Measurements from ENCODE around the gene AKAP9.

Gene AKAP9

DNA sequence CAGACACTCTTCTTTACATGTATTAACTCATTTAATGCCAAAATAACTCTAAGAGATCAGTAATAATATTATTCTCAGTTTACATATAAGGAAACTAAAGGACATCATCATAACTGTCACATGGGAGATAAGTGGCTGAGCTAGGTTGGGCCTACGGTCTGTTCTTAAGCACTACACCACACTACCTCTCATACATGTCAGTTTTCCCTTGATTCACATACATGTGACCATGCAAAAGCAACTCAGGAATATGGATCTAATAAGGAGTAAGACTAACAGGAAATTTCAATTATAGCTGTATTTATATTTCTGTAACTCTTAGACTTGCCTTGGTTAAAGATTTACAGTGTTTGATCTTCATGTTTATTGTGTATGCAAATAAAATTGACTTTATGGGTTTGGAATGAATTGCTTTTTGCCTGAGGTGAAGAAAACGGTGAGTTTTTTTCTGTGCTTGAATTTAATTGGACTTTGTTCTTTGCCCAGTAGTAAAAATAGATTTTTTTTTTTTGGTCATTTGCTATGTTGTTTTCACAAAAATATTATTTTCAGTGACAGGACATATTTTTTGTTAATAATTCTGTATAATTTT lies 123.9 kb downstream of the AKAP9 start:
- Histone ChIP-seq H3K27me3 (ENCODE audit: low read length) (no peaks in the 10 kb centered on the region), H3K9me2 (replicated peaks; ENCODE audit: insufficient read depth, low read length) (no peaks in the 10 kb centered on the region), H3K4me2 (ENCODE audit: low read depth, low read length, poor library complexity, severe bottlenecking) (no peak overlapping the region), H3K79me2 (ENCODE audit: insufficient read depth, low read length) (no peaks in the 10 kb centered on the region), H3K9me3 (ENCODE audit: insufficient read depth, low read length) (no peaks in the 10 kb centered on the region), H3K36me3 (ENCODE audit: low read length) (peaks cover 3% of the 10 kb centered on the region; the same call in 1 of the 2 replicates), H3F3A (ENCODE audit: insufficient read depth) (0 out of 2 replicates have a peak, but pooled peaks cover 5% of the 10 kb centered on the region), H3K4me3 (ENCODE audit: insufficient read depth, low read length, poor library complexity, severe bottlenecking) (no peak overlapping the region), H3K9ac (ENCODE audit: low read length) (no peak overlapping the region), H4K20me1 (ENCODE audit: low read depth, low read length) (no peaks in the 10 kb centered on the region; the same call in 1 of the 2 replicates), H2AFZ (ENCODE audit: low read depth, low read length, severe bottlenecking) (no peak overlapping the region), H3K27ac (ENCODE audit: low read depth, low read length) (no peak overlapping the region)
- TF ChIP-seq, protein P1, sequence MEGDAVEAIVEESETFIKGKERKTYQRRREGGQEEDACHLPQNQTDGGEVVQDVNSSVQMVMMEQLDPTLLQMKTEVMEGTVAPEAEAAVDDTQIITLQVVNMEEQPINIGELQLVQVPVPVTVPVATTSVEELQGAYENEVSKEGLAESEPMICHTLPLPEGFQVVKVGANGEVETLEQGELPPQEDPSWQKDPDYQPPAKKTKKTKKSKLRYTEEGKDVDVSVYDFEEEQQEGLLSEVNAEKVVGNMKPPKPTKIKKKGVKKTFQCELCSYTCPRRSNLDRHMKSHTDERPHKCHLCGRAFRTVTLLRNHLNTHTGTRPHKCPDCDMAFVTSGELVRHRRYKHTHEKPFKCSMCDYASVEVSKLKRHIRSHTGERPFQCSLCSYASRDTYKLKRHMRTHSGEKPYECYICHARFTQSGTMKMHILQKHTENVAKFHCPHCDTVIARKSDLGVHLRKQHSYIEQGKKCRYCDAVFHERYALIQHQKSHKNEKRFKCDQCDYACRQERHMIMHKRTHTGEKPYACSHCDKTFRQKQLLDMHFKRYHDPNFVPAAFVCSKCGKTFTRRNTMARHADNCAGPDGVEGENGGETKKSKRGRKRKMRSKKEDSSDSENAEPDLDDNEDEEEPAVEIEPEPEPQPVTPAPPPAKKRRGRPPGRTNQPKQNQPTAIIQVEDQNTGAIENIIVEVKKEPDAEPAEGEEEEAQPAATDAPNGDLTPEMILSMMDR (IDR thresholded peaks at IDR 0.05; ENCODE audit: insufficient read depth, low read length, poor library complexity, severe bottlenecking), result no peak
- no peak for TF ChIP-seq EZH2phosphoT487 (conservative IDR thresholded peaks at IDR 0.05; ENCODE audit: low read length)

DNA sequence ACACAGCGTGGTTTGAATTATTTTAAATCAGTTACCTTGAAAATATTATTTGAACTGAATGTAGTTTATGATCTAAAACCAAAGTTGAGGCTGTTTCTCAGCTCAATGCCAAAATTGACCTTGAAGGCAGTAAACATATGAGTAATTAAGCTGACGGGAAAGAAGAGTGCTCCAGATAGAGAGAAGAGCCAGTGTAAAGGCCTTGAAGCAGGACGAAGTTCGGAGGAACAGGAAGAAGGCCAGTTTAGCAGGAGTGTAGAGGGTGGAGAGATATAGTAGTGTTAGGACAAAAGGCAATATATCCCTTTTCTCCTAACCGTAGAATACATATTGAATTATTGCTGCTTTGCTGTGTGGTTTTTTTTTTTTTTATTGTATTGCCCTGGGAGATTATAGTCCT lies 130.4 kb downstream of the AKAP9 start:
- Histone ChIP-seq H3K27ac (ENCODE audit: low read depth, low read length) (no peak overlapping the region), H2AFZ (ENCODE audit: low read depth, low read length, severe bottlenecking) (no peak overlapping the region), H3K4me2 (ENCODE audit: low read depth, low read length, poor library complexity, severe bottlenecking) (no peak overlapping the region), H3K9me2 (replicated peaks; ENCODE audit: insufficient read depth, low read length) (no peaks in the 10 kb centered on the region), H3K36me3 (ENCODE audit: low read length) (peaks cover 8% of the 10 kb centered on the region; the same call in 1 of the 2 replicates), H3K4me3 (ENCODE audit: insufficient read depth, low read length, poor library complexity, severe bottlenecking) (no peak overlapping the region), H3K27me3 (ENCODE audit: low read length) (no peaks in the 10 kb centered on the region), H3K9ac (ENCODE audit: low read length) (no peak overlapping the region), H3K9me3 (ENCODE audit: insufficient read depth, low read length) (no peaks in the 10 kb centered on the region), H3K79me2 (ENCODE audit: insufficient read depth, low read length) (no peaks in the 10 kb centered on the region), H4K20me1 (ENCODE audit: low read depth, low read length) (no peaks in the 10 kb centered on the region), H3F3A (ENCODE audit: insufficient read depth) (no peaks in the 10 kb centered on the region; the same call in 1 of the 2 replicates)
- TF ChIP-seq, protein P1 (IDR thresholded peaks at IDR 0.05; ENCODE audit: insufficient read depth, low read length, poor library complexity, severe bottlenecking), result no peak
- no peak for TF ChIP-seq EZH2phosphoT487 (conservative IDR thresholded peaks at IDR 0.05; ENCODE audit: low read length)

DNA sequence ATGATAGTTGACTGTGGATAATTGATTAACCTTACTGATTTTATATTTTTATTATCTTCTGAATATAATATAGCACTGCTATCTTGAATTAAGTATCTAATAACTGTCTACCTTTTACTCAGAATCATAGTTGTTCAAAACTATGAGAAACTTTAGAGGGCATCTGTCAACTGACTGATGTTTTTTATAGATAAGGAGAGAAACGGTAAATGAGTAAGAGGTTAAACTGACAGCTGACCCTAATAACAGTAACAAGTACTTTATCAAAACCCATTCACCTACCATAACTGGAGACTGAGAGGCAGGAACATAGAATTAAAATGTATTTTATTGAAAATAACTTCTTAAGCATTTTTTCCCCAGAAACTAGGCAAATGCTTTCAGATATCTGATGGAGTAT lies 131.5 kb downstream of the AKAP9 start:
- Histone ChIP-seq H3K9ac (ENCODE audit: low read length) (no peak overlapping the region), H3K27me3 (ENCODE audit: low read length) (no peaks in the 10 kb centered on the region), H3K4me3 (ENCODE audit: insufficient read depth, low read length, poor library complexity, severe bottlenecking) (no peak overlapping the region), H3K4me2 (ENCODE audit: low read depth, low read length, poor library complexity, severe bottlenecking) (no peak overlapping the region), H3K79me2 (ENCODE audit: insufficient read depth, low read length) (no peaks in the 10 kb centered on the region), H4K20me1 (ENCODE audit: low read depth, low read length) (no peaks in the 10 kb centered on the region), H3F3A (ENCODE audit: insufficient read depth) (no peaks in the 10 kb centered on the region; the same call in 1 of the 2 replicates), H2AFZ (ENCODE audit: low read depth, low read length, severe bottlenecking) (no peak overlapping the region), H3K27ac (ENCODE audit: low read depth, low read length) (no peak overlapping the region), H3K9me2 (replicated peaks; ENCODE audit: insufficient read depth, low read length) (no peaks in the 10 kb centered on the region), H3K36me3 (ENCODE audit: low read length) (peaks cover 8% of the 10 kb centered on the region; the same call in 1 of the 2 replicates), H3K9me3 (ENCODE audit: insufficient read depth, low read length) (no peaks in the 10 kb centered on the region)
- no peak for TF ChIP-seq EZH2phosphoT487 (conservative IDR thresholded peaks at IDR 0.05; ENCODE audit: low read length)
- TF ChIP-seq, protein P1 (IDR thresholded peaks at IDR 0.05; ENCODE audit: insufficient read depth, low read length, poor library complexity, severe bottlenecking), result no peak
